NT2/D1 (cell line): Measurements from ENCODE around the gene MPRIP.
"Not testable (repeated sequence)": the region's sequence is repeated elsewhere in the genome, so short reads cannot be mapped to it uniquely, and the experiment has no call there.

ENCODE experiments used
- DNase-seq: peaks from one replicate; pipeline ENCODE4 v3.0.0-alpha.2; 2011; ENCODE audit warnings: low read depth, low spot score
- H3K27me3 ChIP-seq: 2 replicates; pipeline ENCODE4 v1.6.0; 2011; ENCODE audit warnings: mild to moderate bottlenecking; ENCODE audit not compliant: insufficient read length, insufficient read depth
- H3K36me3 ChIP-seq: 2 replicates; pipeline ENCODE4 v1.6.1; 2011; ENCODE audit warnings: mild to moderate bottlenecking, low read length, mixed read lengths; ENCODE audit not compliant: insufficient read depth, insufficient read length
- H3K4me1 ChIP-seq: 2 replicates; pipeline ENCODE4 v1.5.1; 2011; ENCODE audit not compliant: insufficient read depth, insufficient read length
- H3K4me3 ChIP-seq: 2 replicates; pipeline ENCODE4 v1.5.1; 2011; ENCODE audit warnings: low read depth; ENCODE audit not compliant: insufficient read length
- H3K9ac ChIP-seq: 2 replicates; pipeline ENCODE4 v1.6.0; 2011; ENCODE audit warnings: low read depth; ENCODE audit not compliant: insufficient read length
- H3K9me3 ChIP-seq: 2 replicates; pipeline ENCODE4 v1.5.1; 2011; ENCODE audit warnings: mild to moderate bottlenecking, low read length; ENCODE audit not compliant: insufficient read depth
- SUZ12 ChIP-seq: IDR thresholded peaks from 2 replicates; pipeline ENCODE4 v1.6.1; 2011; ENCODE audit not compliant: insufficient read length, insufficient read depth; ENCODE audit errors: extremely low read depth
- YY1 ChIP-seq: IDR thresholded peaks from 2 replicates; pipeline ENCODE4 v1.6.1; 2011; ENCODE audit not compliant: insufficient read length, insufficient read depth
- ZNF274 ChIP-seq: IDR thresholded peaks from 2 replicates; pipeline ENCODE4 v1.6.1; 2011; ENCODE audit warnings: mild to moderate bottlenecking, low read depth, low read length

MPRIP gene

GRCh38 chr17:17190188-17190587 lies 147.9 kb downstream of the MPRIP start:
- H3K36me3 ChIP-seq = peaks cover 26% of the 10 kb centered on the region
- DNase-seq = no peak
- H3K27me3 ChIP-seq = no peaks in the 10 kb centered on the region
- no peak overlapping the region for H3K9ac ChIP-seq
- TF ChIP-seq YY1 = no peak
- no peak for TF ChIP-seq ZNF274
- TF ChIP-seq SUZ12 = no peak
- no peaks in the 10 kb centered on the region for H3K9me3 ChIP-seq
- peaks cover 4% of the 10 kb centered on the region for H3K4me1 ChIP-seq
- no peak overlapping the region for H3K4me3 ChIP-seq

GRCh38 chr17:17191346-17191792 lies 149.1 kb downstream of the MPRIP start:
- H3K9ac ChIP-seq = no peak overlapping the region
- DNase-seq = no peak
- H3K9me3 ChIP-seq = no peaks in the 10 kb centered on the region
- H3K36me3 ChIP-seq = peaks cover 26% of the 10 kb centered on the region
- no peak for TF ChIP-seq YY1
- TF ChIP-seq SUZ12 = no peak
- TF ChIP-seq ZNF274 = no peak
- H3K27me3 ChIP-seq = no peaks in the 10 kb centered on the region
- H3K4me1 ChIP-seq = peaks cover 4% of the 10 kb centered on the region
- no peak overlapping the region for H3K4me3 ChIP-seq

- Histone ChIP-seq H3K4me1 (peaks cover 4% of the 10 kb centered on the region), H3K9me3 (no peaks in the 10 kb centered on the region), H3K36me3 (peaks cover 21% of the 10 kb centered on the region), H3K27me3 (no peaks in the 10 kb centered on the region), H3K9ac (no peak overlapping the region), H3K4me3 (no peak overlapping the region)
- TF ChIP-seq YY1 (no peak), ZNF274 (no peak), SUZ12 (no peak)
- peak; percentile 23 for DNase-seq
Measured at GRCh38 chr17:17191961-17192381, 149.7 kb downstream of the MPRIP start.

GRCh38 chr17:17195466-17195865 lies 153.2 kb downstream of the MPRIP start:
- not testable (repeated sequence) for DNase-seq, H3K4me3 ChIP-seq, H3K27me3 ChIP-seq, H3K9me3 ChIP-seq, H3K36me3 ChIP-seq, H3K9ac ChIP-seq, H3K4me1 ChIP-seq

- no peaks in the 10 kb centered on the region for H3K4me1 ChIP-seq
- no peaks in the 10 kb centered on the region for H3K9me3 ChIP-seq
- H3K9ac ChIP-seq = no peak overlapping the region
- H3K27me3 ChIP-seq = no peaks in the 10 kb centered on the region
- H3K4me3 ChIP-seq = no peak overlapping the region
- no peaks in the 10 kb centered on the region for H3K36me3 ChIP-seq
- TF ChIP-seq YY1 = no peak
- TF ChIP-seq SUZ12 = no peak
- no peak for TF ChIP-seq ZNF274
- no peak for DNase-seq
Measured at GRCh38 chr17:17196776-17197175, 154.5 kb downstream of the MPRIP start.

GRCh38 chr17:17198281-17198680 lies 156.0 kb downstream of the MPRIP start:
- no peak overlapping the region for H3K9ac ChIP-seq
- H3K4me3 ChIP-seq = no peak overlapping the region
- peaks cover 5% of the 10 kb centered on the region for H3K36me3 ChIP-seq
- no peaks in the 10 kb centered on the region for H3K9me3 ChIP-seq
- TF ChIP-seq ZNF274 = no peak
- no peak for TF ChIP-seq SUZ12
- no peak for TF ChIP-seq YY1
- no peak for DNase-seq
- H3K27me3 ChIP-seq = no peaks in the 10 kb centered on the region
- H3K4me1 ChIP-seq = no peaks in the 10 kb centered on the region

GRCh38 chr17:17200311-17200710 lies 158.1 kb downstream of the MPRIP start:
- H3K4me1 ChIP-seq = no peaks in the 10 kb centered on the region

GRCh38 chr17:17200831-17201230 lies 158.6 kb downstream of the MPRIP start:
- no peak for TF ChIP-seq YY1
- TF ChIP-seq SUZ12 = no peak
- TF ChIP-seq ZNF274 = no peak
- Histone ChIP-seq H3K4me1 (no peaks in the 10 kb centered on the region), H3K4me3 (no peak overlapping the region), H3K9me3 (no peaks in the 10 kb centered on the region), H3K36me3 (peaks cover 5% of the 10 kb centered on the region), H3K9ac (no peak overlapping the region), H3K27me3 (no peaks in the 10 kb centered on the region)
- DNase-seq = no peak

More at GRCh38 chr17:17200311-17200710, 158.1 kb downstream of the MPRIP start:
- H3K9ac ChIP-seq = no peak overlapping the region
- no peak overlapping the region for H3K4me3 ChIP-seq
- TF ChIP-seq ZNF274 (no peak), SUZ12 (no peak), YY1 (no peak)
- peaks cover 5% of the 10 kb centered on the region for H3K36me3 ChIP-seq
- no peaks in the 10 kb centered on the region for H3K27me3 ChIP-seq
- H3K9me3 ChIP-seq = no peaks in the 10 kb centered on the region
- no peak for DNase-seq
